Right lobe of liver (tissue), 4 donors: Measurements from ENCODE around the gene TRMT13.

Source experiments
- CTCF ChIP-seq, 4 donors: fragments of 200-600 bp in 3 of 4; fragments of 450-650 bp in 1 of 4; IDR thresholded peaks; one replicate each; pipeline versions ENCODE4 v1.5.1 to v1.8.0; 2016 to 2022; ENCODE audit warnings: antibody characterized with exemption in 4 of 4, mild to moderate bottlenecking in 2 of 4
- POLR2A ChIP-seq: fragments of 450-650 bp; IDR thresholded peaks from one replicate; pipeline ENCODE4 v1.6.1; 2017; ENCODE audit warnings: antibody characterized with exemption, mild to moderate bottlenecking
- donor health status: DM: no; HTN: no; CAD: no.
- donor health status: DM: no; HTN: no; CAD: no.
- donor health status: DM: no; HTN: yes; CAD: no.

- TF ChIP-seq CTCF (IDR thresholded peaks at IDR 0.05) = no peak
- TF ChIP-seq POLR2A = no peak
These were observed 17.4 kb upstream of the TRMT13 start for GRCh38 chr1:100115524-100115923.
